C4-2B (cell line): ENCODE data around the gene BRD9.
"Not testable (repeated sequence)": the region's sequence is repeated elsewhere in the genome, so short reads cannot be mapped to it uniquely, and the experiment has no call there.

Source experiments
- H3K27ac ChIP-seq: fragments of 450-650 bp; 2 replicates; pipeline ENCODE4 v1.5.1; 2017
- ZFX ChIP-seq: fragments of 450-650 bp; IDR thresholded peaks from 2 replicates; pipeline ENCODE4 v1.6.1; 2017
- TF ChIP-seq, protein P1 (sequence below): fragments of 450-650 bp; conservative IDR thresholded peaks from 2 replicates; pipeline ENCODE4 v1.5.1; 2017; ENCODE audit warnings: mild to moderate bottlenecking

BRD9 gene

GRCh38 chr5:852018-852417 lies 40.6 kb downstream of the BRD9 start:
- TF ChIP-seq, protein P1, sequence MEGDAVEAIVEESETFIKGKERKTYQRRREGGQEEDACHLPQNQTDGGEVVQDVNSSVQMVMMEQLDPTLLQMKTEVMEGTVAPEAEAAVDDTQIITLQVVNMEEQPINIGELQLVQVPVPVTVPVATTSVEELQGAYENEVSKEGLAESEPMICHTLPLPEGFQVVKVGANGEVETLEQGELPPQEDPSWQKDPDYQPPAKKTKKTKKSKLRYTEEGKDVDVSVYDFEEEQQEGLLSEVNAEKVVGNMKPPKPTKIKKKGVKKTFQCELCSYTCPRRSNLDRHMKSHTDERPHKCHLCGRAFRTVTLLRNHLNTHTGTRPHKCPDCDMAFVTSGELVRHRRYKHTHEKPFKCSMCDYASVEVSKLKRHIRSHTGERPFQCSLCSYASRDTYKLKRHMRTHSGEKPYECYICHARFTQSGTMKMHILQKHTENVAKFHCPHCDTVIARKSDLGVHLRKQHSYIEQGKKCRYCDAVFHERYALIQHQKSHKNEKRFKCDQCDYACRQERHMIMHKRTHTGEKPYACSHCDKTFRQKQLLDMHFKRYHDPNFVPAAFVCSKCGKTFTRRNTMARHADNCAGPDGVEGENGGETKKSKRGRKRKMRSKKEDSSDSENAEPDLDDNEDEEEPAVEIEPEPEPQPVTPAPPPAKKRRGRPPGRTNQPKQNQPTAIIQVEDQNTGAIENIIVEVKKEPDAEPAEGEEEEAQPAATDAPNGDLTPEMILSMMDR, result no peak
- TF ChIP-seq ZFX, result no peak
- no peak overlapping the region for H3K27ac ChIP-seq

DNA sequence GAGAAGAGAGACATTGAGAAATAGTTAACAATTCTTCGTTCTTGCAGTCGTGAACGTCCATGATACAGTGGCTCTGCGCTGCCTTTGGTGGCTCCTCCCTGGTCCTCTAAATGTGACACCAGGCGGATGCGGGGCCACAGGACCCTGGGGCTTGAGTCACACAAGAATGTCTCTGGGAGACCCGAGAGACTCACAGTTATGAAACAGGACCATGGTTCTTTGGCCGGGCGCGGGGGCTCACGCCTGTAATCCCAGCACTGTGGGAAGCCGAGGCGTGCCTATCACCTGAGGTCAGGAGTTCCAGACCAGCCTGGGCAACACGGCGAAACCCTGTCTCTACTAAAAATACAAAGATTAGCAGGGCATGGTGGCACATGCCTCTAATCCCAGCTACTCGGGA lies 41.0 kb downstream of the BRD9 start:
- no peak for TF ChIP-seq ZFX
- TF ChIP-seq, protein P1, result no peak
- no peak overlapping the region for H3K27ac ChIP-seq

DNA sequence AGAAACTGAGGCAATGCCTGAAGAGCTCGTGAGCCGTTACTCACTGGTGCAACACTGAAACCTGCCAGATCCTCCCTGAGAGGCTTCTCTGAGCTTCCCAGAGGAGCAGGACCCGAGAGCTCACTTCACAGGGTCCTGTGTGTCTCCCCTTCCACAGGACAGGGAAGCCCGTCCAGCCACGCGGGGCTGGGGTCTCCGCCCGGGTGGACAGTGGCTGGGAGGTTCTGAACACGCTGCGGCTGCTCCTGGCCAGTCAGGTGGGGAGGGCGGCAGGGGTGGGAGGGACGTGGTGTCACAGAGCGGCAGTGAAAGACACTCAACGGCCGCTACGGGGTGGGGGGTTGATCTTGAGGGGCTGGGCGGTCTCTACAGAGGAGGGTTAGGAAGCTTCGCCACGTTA lies 41.5 kb downstream of the BRD9 start:
- no peak overlapping the region for H3K27ac ChIP-seq
- no peak for TF ChIP-seq ZFX
- TF ChIP-seq, protein P1, result no peak

DNA sequence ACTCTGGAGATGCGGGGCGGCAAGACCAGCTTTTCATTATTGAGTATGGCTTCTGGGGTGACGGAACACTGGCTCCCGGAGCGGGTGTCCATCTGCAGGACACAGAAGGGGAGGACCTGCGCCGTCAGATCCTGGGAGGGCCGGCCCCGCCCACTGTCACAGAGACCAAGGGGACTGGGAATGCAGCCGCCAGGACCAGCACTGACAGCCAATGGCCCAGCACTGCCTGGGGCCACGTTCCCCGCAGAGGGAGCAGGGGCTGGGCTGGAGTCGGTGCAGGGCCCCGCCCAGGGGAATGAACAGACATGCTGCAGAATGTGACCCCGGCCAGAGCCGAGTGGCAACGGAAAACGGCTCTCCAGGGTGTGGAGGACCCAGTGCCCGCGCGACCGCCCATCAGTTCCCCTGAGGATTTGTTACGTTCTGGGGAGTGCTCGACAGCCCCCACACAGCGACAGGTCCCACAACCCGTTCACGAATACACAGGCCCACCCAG lies 42.0 kb downstream of the BRD9 start, which contains the start of gene ZDHHC11:
Gene ZDHHC11 (minus strand): TSS at position 476 of the 496 bp plus-strand sequence. CDS start 384 bp downstream, at position 92.
- H3K27ac ChIP-seq, result peak within 1 kb of the TSS; percentile 11; the same call in 1 of the 2 replicates
- no peak for TF ChIP-seq ZFX
- TF ChIP-seq, protein P1, result no peak

DNA sequence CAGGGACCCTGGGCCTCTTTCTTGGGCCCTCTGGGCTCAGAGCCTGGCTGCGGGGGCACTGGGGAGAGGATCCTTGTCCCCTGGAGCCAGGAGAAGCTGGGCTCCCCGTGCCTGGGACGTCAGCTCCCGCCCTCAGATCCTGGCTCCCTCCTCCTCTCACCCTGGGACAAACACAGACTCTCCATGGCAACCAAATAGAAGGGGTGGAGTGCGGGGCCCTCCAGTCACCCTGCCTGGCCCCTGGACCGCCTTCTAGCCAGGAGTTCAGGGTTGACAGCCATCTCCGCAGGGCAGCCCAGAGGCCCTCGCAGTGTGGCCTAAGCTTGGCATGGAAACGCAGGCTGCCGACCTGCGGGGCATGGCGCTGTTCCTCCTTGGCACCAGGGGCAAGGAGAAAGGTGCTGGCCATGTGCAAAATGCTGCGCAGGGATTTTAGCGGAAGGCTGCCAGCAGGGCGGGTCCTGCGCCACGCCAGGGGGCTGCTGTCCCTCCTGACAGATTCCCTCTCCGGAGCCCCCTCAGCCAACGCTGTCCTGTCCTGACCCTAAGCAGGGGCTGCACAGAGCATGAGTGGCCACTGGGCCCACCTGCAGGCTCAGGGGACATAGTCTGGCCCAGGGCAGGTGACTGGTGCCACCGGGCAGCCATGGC lies 42.8 kb downstream of the BRD9 start:
- peak overlapping the region; percentile 11; the same call in 1 of the 2 replicates for H3K27ac ChIP-seq
- no peak for TF ChIP-seq ZFX
- TF ChIP-seq, protein P1, result no peak

DNA sequence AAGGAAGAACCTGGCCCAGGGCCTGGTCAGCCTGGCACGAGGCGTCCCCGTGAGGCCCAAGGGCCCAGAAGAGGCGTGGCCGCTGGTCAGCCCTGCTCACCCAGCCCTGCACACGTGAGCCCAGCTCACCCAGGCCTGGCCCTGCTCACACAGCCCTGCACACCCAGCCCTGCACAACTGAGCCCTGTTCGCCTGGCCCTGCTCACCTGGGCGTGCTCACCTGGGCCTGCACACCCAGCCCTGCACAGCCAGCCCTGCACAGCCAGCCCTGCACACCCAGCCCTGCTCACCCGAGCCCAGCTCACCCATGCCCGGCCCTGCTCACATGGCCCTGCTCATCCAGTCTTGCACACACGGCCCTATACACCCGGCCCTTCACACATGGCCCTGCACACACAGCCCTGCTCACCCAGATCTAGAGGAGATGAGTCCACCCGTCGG lies 43.9 kb downstream of the BRD9 start:
- H3K27ac ChIP-seq, result no peak overlapping the region
- TF ChIP-seq ZFX, result no peak

- not testable (repeated sequence) for H3K27ac ChIP-seq
Measured at GRCh38 chr5:847736-848135, 44.9 kb downstream of the BRD9 start.

GRCh38 chr5:847212-847611 lies 45.4 kb downstream of the BRD9 start:
- H3K27ac ChIP-seq, result not testable (repeated sequence)

GRCh38 chr5:846602-847091 lies 46.0 kb downstream of the BRD9 start:
- H3K27ac ChIP-seq, result not testable (repeated sequence)

GRCh38 chr5:845676-846601 lies 46.7 kb downstream of the BRD9 start:
- not testable (repeated sequence) for H3K27ac ChIP-seq

DNA sequence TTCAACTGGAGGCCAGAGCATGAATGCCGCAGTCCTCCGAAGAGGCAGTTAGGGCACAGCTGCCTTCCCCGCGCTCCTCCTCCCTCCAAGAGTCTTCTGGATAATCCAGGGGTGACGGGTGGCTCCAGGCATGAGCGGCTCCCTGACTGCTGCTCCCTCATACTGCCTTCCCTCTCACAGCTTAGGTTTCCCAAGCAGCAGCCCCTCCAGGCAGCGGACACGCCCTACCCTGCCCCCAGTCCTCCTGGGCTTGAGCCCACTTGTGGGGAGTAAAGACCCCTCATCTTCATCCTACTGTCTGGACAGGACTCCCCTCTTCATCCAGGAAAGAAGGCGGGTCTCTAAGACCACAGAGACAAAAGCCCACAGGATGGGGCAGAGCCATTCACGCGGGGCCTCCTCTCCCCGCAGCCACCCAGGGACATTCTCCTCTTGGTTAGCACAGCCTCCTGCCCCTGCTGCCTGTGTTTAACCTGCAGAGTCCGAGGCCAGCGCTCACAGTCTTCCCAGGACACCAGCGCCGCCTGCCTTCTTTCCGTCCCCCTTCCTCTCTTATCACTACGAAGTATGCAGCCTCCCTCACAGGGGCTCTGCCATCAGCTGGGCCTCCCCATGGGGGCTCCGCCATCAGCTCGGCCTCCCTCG lies 47.4 kb downstream of the BRD9 start:
- not testable (repeated sequence) for H3K27ac ChIP-seq

DNA sequence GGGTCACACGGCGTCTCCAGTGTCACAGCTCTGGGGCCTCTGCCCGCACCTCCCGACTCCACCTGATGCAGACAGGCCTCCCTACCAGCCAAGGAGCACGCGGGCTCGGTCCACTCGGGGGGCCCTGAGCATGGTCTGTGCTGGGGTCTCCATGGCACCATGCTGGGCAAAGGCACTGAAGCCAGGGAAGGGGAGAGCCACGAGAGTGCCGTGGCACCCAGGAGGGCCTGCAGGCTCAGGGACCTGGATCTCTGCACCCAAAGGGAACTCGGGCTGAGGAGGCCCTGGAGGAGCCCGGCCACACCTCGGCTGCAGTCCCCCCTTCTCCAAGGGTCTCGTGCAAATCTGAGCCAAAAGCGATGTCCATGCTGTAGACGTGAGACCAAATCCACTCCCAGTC lies 48.2 kb downstream of the BRD9 start:
- H3K27ac ChIP-seq, result not testable (repeated sequence)

- not testable (repeated sequence) for H3K27ac ChIP-seq
Measured at GRCh38 chr5:843926-844325, 48.7 kb downstream of the BRD9 start.

GRCh38 chr5:843371-843770 lies 49.2 kb downstream of the BRD9 start:
- H3K27ac ChIP-seq, result not testable (repeated sequence)
